ENCODE measurements around the gene ZSWIM4.

ZSWIM4 gene

DNA sequence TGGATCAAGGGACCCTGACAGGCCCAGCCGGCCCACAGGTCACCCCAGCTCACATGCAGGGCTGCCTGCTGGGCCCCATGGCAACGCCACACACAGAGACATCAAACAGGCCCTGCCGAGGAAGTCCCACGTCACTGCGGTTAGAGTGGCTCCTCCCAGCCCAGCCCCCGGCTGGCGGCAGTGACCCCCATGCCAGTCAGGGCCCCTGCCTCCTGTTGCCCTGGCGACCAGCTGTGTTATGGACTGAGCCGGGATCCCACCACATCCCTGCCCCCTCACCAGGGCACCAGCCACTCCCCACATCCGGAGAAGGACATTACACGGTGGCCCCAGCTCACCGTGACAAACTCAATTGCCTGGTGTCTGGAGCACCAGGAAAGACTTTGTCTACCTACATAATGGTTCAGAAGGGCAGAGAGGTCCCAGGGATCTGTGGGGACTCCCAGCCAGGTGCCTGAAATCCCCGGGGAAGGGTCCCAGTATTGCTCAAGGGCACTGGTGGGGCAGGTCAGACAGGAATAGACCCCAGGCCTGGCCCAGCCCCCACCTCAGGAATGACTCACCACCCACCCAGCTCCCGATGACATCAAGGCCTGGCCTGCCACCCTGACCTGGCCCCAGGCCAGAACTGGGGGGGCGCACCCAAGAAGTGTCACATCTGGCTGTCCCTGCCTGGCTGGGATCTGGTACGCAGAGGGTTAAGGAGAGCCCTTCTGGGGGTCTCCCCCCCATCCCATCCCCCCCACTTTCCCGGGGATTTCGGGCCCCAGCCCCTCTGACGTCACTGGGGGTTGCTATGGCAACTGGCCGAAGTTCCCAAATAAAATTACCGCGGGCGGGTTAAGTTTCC, 51.5 kb downstream of the ZSWIM4 start:
- DNase-seq (ENCODE audit: low spot score), result peak; percentile 92
- TF ChIP-seq, protein P1, sequence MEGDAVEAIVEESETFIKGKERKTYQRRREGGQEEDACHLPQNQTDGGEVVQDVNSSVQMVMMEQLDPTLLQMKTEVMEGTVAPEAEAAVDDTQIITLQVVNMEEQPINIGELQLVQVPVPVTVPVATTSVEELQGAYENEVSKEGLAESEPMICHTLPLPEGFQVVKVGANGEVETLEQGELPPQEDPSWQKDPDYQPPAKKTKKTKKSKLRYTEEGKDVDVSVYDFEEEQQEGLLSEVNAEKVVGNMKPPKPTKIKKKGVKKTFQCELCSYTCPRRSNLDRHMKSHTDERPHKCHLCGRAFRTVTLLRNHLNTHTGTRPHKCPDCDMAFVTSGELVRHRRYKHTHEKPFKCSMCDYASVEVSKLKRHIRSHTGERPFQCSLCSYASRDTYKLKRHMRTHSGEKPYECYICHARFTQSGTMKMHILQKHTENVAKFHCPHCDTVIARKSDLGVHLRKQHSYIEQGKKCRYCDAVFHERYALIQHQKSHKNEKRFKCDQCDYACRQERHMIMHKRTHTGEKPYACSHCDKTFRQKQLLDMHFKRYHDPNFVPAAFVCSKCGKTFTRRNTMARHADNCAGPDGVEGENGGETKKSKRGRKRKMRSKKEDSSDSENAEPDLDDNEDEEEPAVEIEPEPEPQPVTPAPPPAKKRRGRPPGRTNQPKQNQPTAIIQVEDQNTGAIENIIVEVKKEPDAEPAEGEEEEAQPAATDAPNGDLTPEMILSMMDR (conservative IDR thresholded peaks at IDR 0.05; ENCODE audit: low read depth), result no peak
- ChIA-PET CTCF (interaction anchor here (0.6 to 1.3 kb wide), 4 partner anchors 10 to 250 kb away, joined by 3 to 5 read pairs (median 4); partner anchors contain the start of gene MISP3), POLR2A (ENCODE audit: low non-redundant PET) (interaction anchor here (0.5 to 1.1 kb wide), 2 partner anchors 11 to 26 kb away, joined by 3 to 5 read pairs; no protein-coding TSS in a partner anchor)
- H3K27ac ChIP-seq, result peak overlapping the region; percentile 100

DNA sequence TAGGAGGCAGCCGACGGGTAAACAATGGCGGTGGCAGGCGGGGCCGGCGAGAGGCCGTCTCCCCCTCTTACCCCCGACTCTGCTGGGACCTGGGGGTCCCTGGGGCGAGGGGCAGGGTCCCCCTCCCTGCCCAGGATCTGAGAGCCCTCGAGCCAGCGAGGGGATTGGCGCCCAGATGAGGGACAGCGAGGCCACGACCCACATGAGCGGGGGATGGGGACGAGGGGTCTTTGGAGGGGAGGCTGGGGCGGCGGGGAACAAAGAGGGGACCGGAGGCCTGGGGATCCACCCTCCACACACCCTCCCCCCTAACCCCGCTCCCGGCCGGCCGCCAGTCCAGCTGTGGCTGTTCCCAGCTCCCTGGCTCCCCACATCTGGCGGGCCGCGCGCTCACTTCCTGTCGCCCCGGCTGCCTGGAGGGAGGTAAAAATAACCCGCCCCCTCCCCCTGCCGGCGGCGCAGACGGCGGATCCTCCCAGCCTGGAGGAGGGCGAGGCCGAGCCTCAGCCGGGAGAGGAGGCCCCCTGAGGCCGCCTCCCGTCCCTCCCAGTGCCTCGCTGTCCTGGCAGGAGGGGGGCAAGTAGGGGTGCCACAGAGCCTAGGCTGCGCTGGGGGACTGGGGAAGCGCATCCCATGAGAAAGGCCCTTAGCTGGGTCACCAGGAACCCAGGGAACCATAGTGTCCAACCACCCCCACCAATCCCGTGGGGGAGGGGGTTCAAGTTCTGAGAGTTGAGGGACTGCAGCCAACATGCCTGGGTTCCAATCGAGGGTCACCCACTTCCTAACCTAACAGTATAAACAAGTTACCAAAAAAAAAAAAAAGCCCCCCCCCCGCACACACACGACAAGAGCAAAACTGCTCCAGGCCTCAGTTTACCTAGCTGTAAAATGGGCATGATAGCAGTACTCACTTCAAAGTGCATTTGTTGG, 52.4 kb downstream of the ZSWIM4 start:
- DNase-seq (ENCODE audit: low spot score), result peak; percentile 86
- CTCF ChIA-PET, result interaction anchor here (0.7 to 1.3 kb wide), 4 partner anchors 11 to 687 kb away, joined by 3 to 4 read pairs (median 4); partner anchors contain the start of gene MISP3
- POLR2A ChIA-PET (ENCODE audit: low non-redundant PET), result no interaction called here
- H3K27ac ChIP-seq, result peak overlapping the region; percentile 100
- TF ChIP-seq, protein P1 (conservative IDR thresholded peaks at IDR 0.05; ENCODE audit: low read depth), result no peak

DNA sequence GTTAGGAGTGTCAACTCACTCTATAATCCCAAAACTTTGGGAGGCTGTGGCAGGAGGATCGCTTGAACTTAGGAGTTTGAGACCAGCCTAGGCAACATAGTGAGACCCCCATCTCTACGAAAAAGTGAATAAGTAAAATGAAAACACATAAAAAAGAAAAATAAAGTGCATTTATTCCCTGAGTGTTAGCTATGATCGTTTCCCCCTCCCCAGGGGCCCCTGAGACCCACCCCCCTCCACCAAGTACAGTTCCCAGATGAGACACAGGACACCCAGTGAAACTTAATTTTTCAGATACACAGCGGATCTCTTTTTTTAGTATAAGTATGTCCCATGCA, 53.1 kb downstream of the ZSWIM4 start:
- H3K27ac ChIP-seq, result peak overlapping the region; percentile 100
- POLR2A ChIA-PET (ENCODE audit: low non-redundant PET), result no interaction called here
- no peak for DNase-seq (ENCODE audit: low spot score)
- CTCF ChIA-PET, result interaction anchor here (0.7 kb wide), 1 partner anchor 687 kb away, joined by 4 read pairs; no protein-coding TSS in a partner anchor
- TF ChIP-seq, protein P1 (conservative IDR thresholded peaks at IDR 0.05; ENCODE audit: low read depth), result no peak

DNA sequence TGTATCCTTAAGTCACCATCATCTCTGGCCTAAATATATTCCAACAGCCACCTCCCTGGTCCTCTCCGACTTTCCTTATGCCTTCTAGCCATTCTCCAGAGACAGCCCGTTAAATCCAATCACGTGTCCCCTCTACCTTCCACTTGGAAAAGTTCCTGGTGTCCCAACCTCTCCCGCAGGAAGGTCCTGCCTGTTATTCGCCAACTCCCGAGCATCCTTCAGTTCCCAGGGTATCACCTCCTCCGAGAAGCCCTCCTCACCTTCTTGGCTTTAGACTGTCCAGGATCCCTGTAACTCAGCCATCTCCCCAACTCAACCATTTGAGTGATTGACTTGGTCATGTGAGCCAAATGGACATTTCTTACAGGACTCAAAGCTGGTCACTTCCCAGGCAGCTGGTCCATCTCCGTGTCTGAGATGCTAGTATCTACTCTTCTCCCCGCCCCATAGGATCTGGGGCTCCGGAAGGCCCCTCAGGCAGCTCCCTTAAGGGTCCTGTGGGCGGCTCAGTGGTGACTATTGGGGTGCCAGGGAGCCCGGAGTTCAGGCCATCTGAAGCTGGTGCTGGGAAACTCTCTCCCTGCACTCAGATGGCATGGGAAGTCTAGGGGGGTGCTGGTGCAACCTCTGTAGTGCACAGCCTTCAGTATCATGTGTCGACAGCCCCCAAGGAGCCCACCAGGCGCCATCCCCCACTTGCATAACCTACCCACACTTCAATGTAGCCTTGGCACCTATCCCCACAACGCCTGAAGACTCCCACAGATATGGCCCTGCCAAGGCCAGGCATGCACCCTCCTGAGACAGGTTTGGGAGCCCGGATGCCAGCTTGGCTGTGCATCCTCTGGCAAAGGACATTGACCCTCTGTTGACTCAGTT, 53.8 kb downstream of the ZSWIM4 start:
- ChIA-PET CTCF (interaction anchor here (0.6 kb wide), 1 partner anchor 203 kb away, joined by 3 read pairs; no protein-coding TSS in a partner anchor), POLR2A (ENCODE audit: low non-redundant PET) (interaction anchor here (0.5 kb wide), 1 partner anchor 174 kb away, joined by 6 read pairs; no protein-coding TSS in a partner anchor)
- H3K27ac ChIP-seq, result peak overlapping the region; percentile 100
- TF ChIP-seq, protein P1 (conservative IDR thresholded peaks at IDR 0.05; ENCODE audit: low read depth), result no peak
- DNase-seq (ENCODE audit: low spot score), result no peak

DNA sequence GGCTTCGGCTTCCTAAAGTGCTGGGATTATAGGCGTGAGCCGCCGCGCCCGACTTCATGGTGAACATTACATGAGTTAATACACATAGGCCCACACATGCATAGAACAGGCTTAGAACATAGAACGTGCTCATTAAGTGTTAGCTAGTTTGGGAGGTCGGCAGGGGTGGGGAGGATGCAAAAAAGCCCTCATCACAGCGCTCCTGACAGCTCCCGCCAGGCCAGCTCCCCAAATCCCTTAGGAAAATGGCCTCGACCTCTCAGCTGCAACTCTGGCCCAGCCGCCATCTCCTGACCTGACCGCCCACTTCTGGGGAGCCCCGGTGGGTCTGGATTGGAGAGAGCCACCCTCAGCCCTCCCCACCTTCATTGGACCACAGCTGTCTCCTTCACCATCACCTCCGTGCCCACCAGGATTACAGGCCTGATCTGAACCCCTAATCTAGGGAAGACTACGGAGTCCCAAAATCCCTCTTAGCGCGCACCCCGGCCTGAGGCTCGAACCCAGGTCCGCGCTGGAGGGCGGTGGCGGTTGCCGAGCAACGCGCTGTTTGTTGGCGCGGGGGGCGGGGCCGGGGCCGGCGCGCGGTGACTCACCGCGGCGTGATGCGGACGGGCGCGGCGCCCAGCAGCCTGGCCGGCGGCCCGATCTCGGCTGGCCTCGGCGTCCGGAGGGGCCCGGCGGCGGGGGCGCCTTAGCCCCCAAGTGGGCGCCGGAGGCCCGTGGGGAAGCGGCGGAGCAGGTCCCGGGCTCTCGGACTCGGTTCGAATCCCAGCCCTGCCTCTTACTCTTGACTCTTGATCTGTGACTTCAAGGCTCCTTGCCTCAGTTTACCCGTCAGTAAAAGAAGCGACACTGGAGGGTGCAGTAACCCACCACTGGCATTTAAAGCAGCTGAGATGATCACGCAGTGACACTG, 55.0 kb downstream of the ZSWIM4 start:
- no peak for DNase-seq (ENCODE audit: low spot score)
- peak overlapping the region; percentile 100 for H3K27ac ChIP-seq
- POLR2A ChIA-PET (ENCODE audit: low non-redundant PET), result no interaction called here
- TF ChIP-seq, protein P1 (conservative IDR thresholded peaks at IDR 0.05; ENCODE audit: low read depth), result no peak
- CTCF ChIA-PET, result interaction anchor here (0.5 to 1.2 kb wide), 2 partner anchors 12 to 73 kb away, joined by 3 to 6 read pairs; no protein-coding TSS in a partner anchor

All from RWPE1 (cell line).